Measurements from ENCODE around the gene RBMS3.

- TF ChIP-seq CTCF (IDR thresholded peaks at IDR 0.05), result no peak
- no peak for TF ChIP-seq POLR2A (IDR thresholded peaks at IDR 0.05)
These were observed 346.6 kb downstream of the RBMS3 start for GRCh38 chr3:29627136-29628117.
